PC-9 (cell line): ENCODE results near the gene TAC4.

ENCODE experiments used
- EZH2 ChIP-seq: fragments of 200-600 bp; sonication (generic); IDR thresholded peaks from 2 replicates; pipeline ENCODE4 v1.8.0; 2017; ENCODE audit warnings: antibody characterized with exemption, low read depth
- TF ChIP-seq, protein P1 (sequence below): fragments of 200-600 bp; sonication (generic); conservative IDR thresholded peaks from 2 replicates; pipeline ENCODE4 v1.6.1; 2017; ENCODE audit warnings: mixed run types, antibody characterized with exemption, mild to moderate bottlenecking, moderate library complexity

DNA sequence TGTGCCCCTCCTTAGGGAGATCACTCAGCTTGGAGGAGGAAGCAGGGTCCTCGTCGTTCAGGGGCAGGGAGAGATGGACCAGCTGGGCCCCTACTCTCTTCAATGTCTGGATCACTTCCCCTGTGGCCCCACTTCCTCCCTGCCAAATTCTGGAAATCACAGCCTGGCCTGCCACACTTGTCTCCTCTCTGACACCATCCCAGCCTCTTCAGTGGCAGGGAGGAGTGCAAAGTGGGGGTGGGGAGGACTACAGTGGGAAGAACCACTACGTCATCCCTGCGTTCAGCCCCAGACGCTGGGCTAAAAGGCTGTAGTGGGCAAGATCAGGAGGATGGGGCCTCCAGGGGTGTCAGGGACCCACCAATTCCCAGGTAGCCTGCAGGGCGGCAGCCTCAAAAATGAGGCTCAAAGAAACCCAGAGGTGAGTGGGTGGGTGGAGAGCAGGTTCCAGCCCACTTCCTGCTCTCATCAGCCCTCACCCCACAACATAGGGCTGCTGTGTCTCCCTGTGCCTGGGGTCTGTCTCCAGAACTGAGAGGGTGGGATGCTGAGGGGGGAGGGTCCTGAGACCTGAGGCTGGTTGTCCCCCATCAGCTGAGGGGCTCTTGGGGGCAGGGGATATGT lies 25.0 kb upstream of the TAC4 start:
- TF ChIP-seq, protein P1, sequence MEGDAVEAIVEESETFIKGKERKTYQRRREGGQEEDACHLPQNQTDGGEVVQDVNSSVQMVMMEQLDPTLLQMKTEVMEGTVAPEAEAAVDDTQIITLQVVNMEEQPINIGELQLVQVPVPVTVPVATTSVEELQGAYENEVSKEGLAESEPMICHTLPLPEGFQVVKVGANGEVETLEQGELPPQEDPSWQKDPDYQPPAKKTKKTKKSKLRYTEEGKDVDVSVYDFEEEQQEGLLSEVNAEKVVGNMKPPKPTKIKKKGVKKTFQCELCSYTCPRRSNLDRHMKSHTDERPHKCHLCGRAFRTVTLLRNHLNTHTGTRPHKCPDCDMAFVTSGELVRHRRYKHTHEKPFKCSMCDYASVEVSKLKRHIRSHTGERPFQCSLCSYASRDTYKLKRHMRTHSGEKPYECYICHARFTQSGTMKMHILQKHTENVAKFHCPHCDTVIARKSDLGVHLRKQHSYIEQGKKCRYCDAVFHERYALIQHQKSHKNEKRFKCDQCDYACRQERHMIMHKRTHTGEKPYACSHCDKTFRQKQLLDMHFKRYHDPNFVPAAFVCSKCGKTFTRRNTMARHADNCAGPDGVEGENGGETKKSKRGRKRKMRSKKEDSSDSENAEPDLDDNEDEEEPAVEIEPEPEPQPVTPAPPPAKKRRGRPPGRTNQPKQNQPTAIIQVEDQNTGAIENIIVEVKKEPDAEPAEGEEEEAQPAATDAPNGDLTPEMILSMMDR = no peak
- TF ChIP-seq EZH2 = no peak
